GM21529 (cell line): ENCODE data around the gene C17orf100.

Source experiments
- ATAC-seq: cut with Tn5 transposase; IDR thresholded peaks from one replicate; pipeline ENCODE4 v1.9.1; 2021; ENCODE audit not compliant: unreplicated experiment

C17orf100 gene

DNA sequence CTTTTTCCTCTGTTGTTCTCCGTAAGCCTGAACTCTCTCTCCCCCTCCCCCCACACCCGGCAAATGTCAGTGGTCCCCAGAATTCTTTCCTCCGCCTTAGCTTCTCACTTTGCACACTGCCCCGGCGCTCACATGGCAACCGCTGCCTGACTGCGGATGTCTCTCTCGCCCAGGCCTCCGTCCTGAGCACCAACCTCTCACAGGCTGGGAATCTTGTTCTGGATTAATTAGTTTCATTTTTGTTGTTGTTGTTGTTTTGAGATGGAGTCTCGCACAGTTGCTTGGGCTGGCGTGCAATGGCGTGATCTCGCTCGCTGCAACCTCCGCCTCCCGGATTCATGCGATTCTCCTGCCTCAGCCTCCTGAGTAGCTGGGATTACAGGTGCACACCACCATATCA is 16.7 kb downstream of the C17orf100 start:
- ATAC-seq: no peak

DNA sequence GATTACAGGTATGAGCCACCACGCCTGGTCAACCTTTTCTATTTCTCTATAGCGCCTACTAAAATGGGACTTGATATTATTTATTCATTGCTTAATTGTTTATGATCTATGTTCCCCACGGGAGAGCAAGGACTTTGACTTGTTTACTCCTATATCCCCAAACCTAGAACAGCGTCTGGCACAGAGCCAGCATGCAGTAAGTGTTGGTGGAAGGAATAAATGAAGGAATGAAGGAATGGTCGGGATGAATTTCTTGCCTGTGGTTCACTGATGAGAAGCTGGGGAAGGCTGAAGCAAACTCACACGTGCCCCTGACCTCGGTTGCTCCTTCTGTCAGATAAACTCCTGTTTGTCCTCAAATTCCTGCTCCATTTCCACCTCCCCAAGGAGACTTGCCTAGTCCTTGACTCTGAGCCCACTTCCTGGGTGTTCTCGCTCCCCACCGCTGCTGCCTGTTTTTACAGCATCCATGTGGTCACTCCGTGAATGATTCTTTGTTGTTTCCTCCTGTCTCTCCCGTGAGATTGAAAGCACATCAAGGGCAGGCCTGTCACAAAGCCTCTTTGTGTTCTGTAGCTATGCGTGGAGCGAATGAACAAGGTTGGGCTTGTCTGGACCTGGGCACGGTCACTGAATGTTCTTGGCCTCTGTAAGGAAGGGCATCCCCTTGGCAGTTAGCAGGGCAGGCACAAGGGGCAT is 17.3 kb downstream of the C17orf100 start:
- ATAC-seq: no peak

DNA sequence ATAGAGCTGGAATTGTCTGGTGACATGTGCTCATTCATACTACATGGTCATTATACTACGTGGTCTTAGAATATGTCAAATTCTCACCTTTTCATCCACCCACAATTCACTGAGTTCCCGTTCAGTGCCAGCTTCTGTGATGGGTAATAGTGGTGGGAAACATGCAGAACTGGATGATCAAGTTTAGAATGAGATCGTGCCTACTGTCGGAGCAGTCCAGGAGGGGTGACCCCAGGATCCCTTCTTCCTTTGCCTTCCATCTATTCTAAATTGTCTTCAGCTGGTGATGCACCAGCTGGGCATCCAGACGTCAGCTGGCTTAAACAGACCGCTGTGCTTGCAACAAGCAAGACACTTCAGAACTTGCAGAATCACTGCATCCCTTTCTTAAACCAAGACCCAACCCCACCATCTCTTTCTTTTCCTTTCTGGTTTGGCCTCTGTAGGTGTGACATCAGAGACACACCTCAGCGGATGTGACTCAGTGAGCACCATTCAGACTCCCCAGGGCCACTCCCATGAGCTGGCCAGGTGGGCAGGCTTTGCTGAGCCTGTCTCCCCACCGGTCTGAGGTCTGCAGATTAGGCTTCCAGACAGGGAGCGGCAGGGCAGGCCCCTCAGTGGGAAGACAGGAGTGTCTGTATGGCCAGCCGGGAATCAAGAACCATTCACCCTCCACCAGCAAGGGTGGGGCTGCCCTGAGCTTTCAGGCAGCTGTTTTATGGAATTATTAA is 18.1 kb downstream of the C17orf100 start:
- ATAC-seq: no peak

DNA sequence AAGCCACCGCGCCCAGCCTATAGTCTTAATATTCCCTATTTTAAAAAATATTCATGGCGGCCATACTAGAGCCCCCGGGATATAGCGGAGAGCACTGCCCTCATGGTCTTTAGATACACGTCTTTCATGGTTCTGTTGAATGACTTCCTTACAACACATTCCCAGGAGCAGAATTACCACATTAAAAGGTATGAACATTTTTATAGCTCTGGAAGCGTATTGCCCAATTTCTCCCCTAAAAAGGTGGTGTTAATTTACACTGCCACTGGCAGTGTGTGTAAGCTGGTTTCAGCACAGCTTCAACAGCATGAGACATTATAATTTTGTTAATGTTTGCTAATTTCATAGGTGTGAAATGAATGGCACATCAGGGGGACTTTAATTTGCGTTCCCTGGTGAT is 19.0 kb downstream of the C17orf100 start:
- no peak for ATAC-seq

DNA sequence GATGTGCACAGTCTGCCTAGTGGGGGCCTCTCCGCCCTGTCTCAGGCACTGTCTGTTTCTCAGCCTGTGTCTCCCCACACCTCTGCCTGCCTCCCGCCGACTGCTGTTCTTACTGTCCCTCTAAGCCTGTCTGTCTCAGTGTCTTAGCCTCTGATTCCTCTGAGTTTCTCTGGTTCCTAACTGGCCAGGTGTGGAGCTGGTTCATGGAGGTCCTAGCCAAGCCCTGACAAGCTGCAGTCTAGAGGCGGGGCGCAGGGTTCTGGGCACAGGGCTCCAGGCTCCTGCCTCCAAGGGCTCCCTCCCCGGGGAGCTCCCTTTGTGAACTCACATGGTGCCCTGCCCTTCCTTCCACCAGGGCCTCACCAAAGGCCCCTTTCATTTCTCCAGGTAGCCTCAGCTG is 19.4 kb downstream of the C17orf100 start:
- no peak for ATAC-seq

DNA sequence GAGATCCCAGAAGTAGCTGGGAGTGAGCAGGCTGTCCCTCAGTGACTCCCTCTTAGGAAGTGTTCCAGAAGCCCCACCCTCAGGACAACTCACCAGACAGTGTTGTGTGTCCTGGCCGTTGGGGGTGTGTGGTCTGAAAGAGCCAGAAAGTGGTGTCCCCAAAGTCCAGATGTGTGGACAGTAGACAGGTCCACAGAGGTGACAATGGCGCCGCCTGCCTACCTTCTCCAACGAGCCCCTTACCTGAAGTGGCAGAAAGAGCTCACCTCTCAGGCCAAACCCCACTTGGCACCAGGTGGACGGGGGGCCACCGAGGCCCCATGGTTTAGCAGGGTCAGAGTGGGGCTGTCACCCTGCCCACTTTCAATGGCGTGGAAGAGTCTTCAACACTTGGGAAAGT is 19.9 kb downstream of the C17orf100 start:
- no peak for ATAC-seq

DNA sequence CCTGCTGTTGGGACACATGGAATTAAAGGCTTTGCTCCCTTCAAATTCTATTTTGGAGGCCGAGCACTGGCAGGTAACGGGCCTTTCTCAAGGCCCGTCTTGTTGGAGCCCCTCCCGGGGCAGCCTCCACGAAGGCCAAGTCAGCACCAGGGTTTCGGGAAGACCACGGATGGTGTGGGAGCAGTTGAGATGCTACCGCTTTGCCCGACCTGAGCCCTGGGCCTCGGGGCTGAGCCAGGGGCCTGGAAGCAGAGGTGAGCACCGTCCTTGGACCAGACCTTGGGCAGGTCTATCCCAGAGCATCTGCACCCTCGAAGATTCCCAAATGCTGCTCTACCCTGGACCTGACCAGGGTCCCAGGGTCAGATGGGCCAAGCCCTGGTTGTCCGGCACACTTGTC is 23.0 kb downstream of the C17orf100 start:
- ATAC-seq: no peak

DNA sequence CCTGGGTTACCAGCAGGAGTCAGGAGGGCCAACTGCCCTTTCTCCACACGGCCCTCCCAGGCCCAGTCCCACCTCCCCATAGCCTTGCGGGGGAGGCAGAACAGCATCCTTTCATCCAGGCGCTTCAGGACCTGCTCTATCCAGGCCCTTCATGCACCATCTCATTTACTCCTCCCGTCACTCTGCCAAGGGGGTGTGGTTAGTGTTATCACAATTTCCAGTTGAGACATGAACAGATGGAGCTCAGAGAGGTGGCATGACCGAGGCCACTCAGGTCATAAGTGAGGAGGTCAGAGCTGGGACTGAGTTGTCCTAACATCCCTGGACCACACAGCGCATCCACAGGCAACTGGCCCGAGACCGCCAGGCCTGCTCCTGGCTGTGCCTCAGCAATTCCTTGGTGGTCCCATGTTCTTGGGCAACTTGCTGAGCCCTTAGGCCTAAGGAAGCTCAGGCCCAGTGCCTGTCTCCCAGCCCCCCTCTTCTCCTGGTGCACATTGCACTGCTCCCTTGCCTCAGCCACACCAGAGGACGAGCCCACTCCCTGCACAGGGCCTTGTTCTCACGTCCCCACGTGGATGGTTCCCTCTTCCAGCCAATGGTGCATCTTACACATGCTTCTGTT is 23.8 kb downstream of the C17orf100 start:
- no peak for ATAC-seq

DNA sequence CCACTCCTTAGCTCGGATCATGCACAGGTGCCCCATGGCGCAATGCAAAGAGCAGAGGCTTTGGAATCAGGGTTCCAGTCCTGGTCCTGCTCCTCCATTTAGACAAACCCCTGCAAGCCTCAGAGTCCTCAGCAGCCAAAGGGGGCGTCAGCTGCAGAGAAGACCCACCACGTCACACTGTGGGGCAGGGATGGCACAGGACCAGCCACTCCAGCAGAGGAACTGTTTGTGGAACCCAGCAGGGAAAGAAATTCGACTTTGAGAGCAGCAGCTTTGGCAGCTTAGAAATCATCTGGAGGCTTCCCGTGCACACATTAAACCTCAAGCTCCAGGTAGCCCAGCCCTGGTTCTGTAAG is 25.2 kb downstream of the C17orf100 start:
- no peak for ATAC-seq

DNA sequence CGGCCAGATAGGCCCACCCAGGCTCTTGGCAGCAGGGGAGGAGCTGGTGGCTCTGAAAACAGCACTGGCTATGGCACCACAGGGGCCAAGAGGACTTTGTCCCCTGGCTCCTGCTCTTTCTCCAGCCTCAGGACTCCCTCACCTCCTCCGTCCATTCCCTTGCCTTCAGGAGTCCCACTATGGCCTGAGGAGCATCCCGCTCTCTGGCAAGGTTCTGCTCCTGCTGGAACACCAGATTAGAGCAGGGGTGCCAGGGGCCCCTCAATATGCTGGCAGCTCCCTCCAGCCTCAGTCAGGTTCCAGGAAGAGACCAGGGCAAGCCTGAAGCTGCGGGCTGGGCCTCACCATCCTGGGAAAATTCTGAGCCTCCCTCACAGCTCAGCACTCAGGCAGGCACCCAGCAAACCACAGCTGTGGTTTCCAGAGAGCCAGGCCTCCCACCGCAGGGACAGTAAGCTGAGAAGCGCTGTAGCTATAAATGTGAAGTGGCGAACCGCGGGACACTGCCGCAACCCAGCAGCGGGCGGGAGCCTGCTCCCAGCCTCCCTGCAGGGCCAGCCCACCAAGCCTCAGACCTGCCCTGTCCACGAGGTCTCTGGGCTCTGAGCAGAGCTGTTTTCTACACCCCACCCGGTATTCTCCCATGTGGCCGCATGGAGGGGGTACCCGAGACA is 25.7 kb downstream of the C17orf100 start:
- ATAC-seq: no peak

DNA sequence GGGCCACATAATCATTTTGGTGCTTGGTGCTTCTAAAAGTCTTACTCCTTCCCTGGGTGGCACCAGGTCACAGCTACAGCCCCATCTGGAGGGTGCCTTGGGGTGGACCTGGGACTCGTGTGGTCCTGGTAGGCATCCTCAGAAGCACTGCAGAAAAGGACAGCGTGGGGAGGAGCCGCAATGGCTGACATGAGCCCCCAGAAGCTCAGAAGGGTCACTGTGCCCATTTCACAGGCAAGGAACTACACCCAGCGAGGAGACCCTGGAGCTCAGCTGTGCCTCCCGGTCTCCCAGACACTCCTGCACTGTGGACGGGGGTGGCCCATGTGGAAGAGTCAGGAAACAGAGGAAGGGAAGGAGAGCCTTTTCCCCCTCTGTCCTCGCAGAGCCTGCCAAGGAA is 26.4 kb downstream of the C17orf100 start:
- ATAC-seq: no peak

DNA sequence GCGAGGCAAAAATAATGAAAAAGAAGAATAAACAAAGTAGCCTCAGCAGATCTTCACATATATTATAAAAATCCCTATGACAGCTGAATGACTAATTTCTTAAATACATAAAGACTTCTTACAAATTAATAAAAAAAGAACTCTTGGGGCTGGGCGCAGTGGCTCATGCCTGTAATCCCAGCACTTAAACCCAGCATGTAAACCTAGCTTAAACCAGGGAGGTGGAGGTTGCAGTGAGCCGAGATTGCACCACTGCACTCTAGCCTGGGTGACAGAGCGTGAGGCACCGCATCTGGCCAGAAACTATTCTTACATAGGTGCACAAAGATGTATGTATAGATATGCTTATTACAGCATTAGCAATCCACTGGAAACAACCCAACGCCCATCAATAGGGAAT is 27.7 kb downstream of the C17orf100 start:
- no peak for ATAC-seq

DNA sequence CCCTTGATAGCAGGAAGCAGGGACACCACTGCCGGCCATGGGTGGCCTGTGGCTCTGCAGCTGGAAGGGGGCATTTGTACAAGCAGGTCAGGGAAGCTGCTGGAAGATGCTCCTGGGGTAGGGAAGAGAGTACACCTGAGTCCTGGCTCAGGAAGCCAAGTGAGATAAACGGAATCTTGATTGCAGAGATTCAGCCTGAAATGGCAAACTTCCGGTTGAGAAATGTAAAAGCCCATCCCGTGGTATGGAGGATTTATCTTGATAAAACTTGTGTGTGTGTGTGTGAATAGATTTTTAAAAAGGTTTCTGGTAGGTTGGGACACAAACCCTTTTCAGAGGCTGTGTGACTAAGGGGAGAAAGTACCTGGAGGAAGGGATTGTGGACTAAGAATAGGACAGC is 29.6 kb downstream of the C17orf100 start:
- no peak for ATAC-seq

DNA sequence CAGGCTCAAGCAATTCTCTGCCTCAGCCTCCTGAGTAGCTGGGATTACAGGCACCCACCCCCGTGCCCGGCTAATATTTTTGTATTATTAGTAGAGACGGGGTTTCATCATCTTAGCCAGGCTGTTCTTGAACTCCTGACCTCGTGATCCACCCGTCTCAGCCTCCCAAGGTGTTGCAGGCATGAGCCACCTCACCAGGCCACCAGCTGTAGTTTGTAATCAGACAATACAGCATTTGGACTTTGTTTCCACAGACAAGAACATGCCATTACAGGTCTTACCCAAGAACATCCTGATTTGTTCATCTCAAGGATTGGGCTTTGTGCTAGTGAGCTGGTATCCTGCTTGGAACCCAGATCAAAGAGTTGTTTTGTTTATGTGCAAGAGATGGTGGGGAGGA is 30.1 kb downstream of the C17orf100 start:
- no peak for ATAC-seq

DNA sequence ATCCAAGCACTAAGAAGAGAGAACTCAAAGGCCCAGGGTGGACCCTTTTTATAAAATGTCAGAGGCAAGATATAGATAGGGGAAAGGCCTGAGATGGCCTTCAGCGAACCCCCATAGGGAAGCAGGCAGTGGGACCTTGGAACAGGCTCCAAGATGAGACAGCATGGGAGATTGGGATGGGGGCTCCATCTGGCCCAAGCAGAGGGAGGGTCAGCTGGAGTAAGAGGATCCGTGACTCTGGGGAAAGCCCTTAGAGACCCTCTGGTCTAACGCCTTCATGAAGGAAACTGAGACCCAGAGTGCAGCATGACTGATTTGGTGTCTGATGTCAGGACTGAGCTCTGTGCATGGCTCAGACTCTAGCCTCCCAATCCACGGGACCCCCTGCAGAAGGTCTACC is 30.8 kb downstream of the C17orf100 start:
- no peak for ATAC-seq

DNA sequence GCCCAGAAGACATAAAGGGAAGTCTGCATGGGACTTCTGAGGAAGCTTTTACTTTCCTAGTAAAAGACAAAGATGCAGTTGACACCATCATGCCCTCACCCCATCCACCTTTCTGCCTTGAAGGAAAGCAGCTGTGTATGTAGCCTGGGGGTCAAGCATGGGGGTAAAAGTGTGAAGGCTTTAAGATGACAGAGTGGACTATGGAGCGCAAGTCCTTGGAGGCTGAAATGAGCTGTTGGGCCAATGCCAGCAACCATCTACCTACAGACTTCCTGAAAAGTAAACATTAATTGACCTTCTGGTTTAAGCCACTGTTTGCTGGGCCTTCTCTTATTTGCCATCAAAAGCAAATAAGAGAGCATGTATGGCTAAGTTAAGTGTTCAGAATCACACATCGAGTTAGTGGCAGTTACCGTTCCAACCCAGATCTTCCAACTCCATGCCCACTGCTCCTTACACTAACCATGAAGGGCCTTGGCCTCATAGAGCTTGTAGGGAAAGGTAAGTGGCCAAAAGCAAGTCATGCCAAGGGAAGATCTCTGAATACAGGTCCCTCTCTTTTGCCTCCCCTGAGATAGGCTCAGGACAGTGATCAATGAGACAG is 31.6 kb downstream of the C17orf100 start:
- no peak for ATAC-seq

DNA sequence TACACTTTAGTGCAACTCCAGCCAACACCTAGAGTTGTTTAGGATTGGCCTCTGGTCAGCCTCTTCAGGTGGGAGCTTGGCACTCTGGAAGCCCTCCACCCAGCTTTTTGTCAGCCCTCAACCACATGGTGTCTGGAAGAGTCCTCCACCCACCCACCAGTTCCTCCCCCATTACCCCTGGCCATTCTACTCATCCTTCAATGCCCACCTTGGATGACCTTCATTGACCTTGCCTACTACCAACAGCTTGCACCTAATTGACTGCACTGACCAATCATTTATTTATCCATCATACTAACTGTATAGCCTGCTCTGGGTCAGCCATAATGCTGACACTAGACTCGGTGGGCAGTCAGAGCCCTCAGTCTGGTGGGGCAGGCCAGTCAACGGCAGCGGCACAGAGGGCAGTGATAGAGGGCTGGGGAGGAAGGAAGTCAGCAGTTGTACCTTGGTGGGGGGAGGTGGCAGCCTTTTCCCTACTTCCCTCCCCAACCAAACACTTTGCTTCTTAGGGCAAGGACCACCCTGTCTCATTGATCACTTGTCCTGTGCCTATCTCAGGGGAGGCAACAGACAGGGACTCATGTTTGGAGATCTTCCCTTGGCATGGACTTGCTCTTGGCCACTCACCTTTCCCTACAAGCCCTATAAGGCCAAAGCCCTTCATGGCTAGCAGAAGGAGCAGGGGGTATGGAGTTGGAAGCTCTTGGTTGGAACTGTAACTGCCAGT is 32.3 kb downstream of the C17orf100 start:
- no peak for ATAC-seq

DNA sequence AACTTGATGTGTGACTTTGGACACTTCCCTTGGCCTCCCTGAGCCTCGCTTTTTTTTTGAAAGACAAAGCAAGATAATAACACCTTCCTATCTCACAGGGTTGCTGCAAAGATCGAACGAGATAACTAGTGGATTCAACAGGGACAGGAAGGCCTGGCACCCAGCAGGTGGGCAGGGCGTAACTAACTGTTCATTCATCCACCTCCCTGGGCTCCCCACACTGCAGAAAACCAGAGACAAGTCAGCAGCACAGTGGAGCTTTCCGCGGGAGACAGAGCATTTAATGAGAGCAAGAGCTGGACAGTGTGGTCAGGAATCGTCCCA is 32.9 kb downstream of the C17orf100 start:
- no peak for ATAC-seq

DNA sequence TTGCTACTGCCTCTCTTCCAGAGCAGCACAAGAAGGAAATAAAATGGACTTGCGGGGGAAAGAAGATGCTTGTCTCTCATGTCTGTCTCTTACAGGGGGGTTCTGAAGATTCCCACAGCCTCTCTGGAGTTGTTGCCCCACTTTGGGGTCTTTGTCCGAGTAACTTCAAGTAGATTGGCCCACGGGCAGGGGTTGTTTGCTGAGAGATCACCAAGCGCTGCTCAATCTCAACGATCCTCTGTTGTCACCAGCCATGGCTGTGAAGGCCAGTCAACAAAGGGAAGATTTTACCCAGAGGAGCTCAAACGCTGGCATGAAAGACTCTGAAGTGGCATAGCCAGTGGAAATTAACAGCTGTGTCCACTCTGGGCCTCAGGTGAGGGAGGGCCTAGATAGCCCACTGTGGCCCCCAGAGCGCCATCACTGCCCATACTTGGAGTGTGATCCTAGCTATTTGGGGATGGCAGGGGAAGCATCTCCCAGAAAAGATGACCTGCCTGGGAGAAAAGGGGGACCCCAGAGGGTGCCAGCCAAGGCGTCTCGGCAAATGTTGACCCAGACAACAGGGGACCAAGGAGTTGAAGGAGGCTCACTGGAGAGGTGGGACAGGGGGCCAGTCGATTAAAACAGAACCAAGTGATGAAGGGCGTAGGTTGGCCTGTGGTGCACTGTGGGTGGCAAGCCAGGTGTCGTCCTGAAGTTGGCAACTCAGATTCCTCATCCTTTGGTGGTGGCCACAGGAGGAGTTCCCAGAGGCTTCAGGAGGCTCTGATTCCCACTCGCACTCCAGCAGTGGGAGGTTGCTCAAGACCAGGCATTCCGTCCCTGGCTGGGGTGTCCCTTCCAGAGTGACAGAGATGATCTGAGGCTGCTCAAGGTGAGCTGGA is 33.6 kb downstream of the C17orf100 start:
- no peak for ATAC-seq

DNA sequence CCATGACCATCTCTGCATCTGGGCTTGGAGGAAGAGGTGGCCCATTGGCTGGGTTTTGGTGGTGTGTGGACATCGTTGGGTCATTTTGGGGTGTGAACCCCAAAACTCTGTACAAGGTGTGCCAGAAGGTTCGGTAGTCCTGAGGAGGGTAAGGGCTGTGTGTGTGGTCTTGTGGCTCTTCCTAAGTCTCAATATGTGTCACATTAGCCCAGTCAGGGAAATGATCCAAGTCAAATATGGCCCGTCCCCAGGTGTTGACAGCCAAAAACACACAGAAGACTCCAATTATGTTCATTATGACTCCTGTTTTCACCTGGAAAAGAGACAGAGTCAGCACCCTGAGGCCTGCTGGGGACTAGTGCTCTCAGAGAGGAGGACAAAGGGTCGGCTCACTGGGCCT is 34.5 kb downstream of the C17orf100 start:
- no peak for ATAC-seq
